Skeletal muscle cell (primary cell): ENCODE results near the gene NSD1.
A peak's percentile ranks its signal among the peaks of the same experiment; 100 is the strongest.
"Not testable (repeated sequence)": the region's sequence is repeated elsewhere in the genome, so short reads cannot be mapped to it uniquely, and the experiment has no call there.

Experiments used
- DNase-seq: peaks from one replicate; pipeline ENCODE4 v3.0.0-alpha.2; 2010; ENCODE audit warnings: low read depth
- H3K4me3 ChIP-seq: 2 replicates; pipeline ENCODE4 v1.5.1; 2011; ENCODE audit warnings: low read depth, mild to moderate bottlenecking, control low read depth, low read length, moderate library complexity

NSD1 gene

GRCh38 chr5:177301503-177302165 is 168.1 kb downstream of the NSD1 start:
- no peak overlapping the region for H3K4me3 ChIP-seq
- no peak for DNase-seq

- peak overlapping the region; percentile 91 for H3K4me3 ChIP-seq
- no peak for DNase-seq
Measured at GRCh38 chr5:177302354-177303110, 169.0 kb downstream of the NSD1 start.

- peak within 1 kb of the TSS; percentile 91 for H3K4me3 ChIP-seq
- DNase-seq = peak; percentile 40
Measured at GRCh38 chr5:177303121-177303924, 169.8 kb downstream of the NSD1 start, which contains the start of the genes PRELID1 and RAB24. PRELID1 (plus strand) TSS chr5:177303799; CDS start chr5:177303986, 187 bp downstream. RAB24 (minus strand) TSS chr5:177303719; CDS start chr5:177303288, 431 bp downstream.

- no peak for DNase-seq
- peak overlapping the region; percentile 91 for H3K4me3 ChIP-seq
Measured at GRCh38 chr5:177303925-177304391, 170.4 kb downstream of the NSD1 start.

GRCh38 chr5:177304392-177305119 is 171.0 kb downstream of the NSD1 start:
- H3K4me3 ChIP-seq = peak overlapping the region; percentile 91
- no peak for DNase-seq

GRCh38 chr5:177306103-177306640 is 172.6 kb downstream of the NSD1 start:
- not testable (repeated sequence) for DNase-seq, H3K4me3 ChIP-seq

GRCh38 chr5:177306674-177307543 is 173.3 kb downstream of the NSD1 start:
- no peak for DNase-seq
- no peak overlapping the region for H3K4me3 ChIP-seq

GRCh38 chr5:177307544-177308363 is 174.2 kb downstream of the NSD1 start:
- no peak for DNase-seq
- no peak overlapping the region for H3K4me3 ChIP-seq

GRCh38 chr5:177308740-177309139 is 175.2 kb downstream of the NSD1 start:
- DNase-seq = no peak
- no peak overlapping the region for H3K4me3 ChIP-seq

- no peak overlapping the region for H3K4me3 ChIP-seq
- DNase-seq = no peak
Measured at GRCh38 chr5:177309351-177310191, 176.0 kb downstream of the NSD1 start.

GRCh38 chr5:177310332-177310731 is 176.8 kb downstream of the NSD1 start:
- H3K4me3 ChIP-seq = no peak overlapping the region
- no peak for DNase-seq

GRCh38 chr5:177310757-177311391 is 177.3 kb downstream of the NSD1 start:
- peak overlapping the region; percentile 70 for H3K4me3 ChIP-seq
- DNase-seq = no peak

GRCh38 chr5:177311392-177311722 is 177.8 kb downstream of the NSD1 start:
- H3K4me3 ChIP-seq = peak overlapping the region; percentile 70
- DNase-seq = no peak

- peak; percentile 73 for DNase-seq
- peak within 1 kb of the TSS; percentile 70 for H3K4me3 ChIP-seq
Measured at GRCh38 chr5:177311723-177312648, 178.4 kb downstream of the NSD1 start, which contains the start of gene MXD3. MXD3 (minus strand) TSS chr5:177311898; CDS start chr5:177311830, 68 bp downstream.

- H3K4me3 ChIP-seq = peak overlapping the region; percentile 33
- DNase-seq = no peak
Measured at GRCh38 chr5:177312649-177313181, 179.1 kb downstream of the NSD1 start.
